ENCODE measurements around the gene NR4A3. TPM values are rescaled to one million over a fixed set of nuclear protein-coding genes. Genes with fewer than 3 reads are reported as not detected.

NR4A3 gene
- polyA plus RNA-seq, 1 donor (not counting 4 experiments of a cell fraction or from before 2014, with no cell fraction given): 0.16 TPM

DNA sequence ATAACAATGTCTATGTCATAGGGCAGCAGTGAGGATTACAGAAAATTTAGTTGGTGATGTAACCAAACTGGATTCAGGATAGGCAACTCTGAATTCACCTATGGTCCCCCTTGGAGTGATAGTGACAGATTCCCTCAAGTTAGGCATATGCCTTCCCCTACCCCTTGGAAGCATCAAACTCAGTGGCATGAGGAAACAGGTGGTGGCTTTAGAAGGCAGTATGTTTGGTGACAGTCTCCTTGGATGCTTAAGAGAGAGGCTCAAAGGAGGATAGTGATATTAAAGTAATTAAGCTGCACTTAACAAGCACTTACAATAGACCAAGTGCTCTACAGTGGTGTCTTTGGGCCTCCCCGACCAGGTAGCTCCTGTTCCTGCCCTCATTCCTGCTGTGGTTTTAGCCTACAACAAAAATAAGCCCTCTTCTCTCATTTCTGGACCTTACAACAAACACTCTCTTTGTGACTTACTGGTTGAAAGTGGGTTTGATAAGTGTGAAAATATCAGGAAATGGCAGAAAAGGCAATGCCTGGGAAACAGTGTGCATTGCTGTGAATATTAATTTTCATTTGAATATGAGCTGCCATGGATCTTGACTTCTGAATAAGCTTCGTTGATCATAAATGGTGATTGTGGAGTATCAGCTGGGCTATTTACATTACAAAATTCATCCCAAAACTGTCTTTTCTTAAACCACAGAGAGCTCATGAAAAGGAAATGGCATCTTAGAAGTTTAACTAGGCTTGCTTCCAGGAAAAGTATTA lies 29.2 kb downstream of the NR4A3 start:
- Histone ChIP-seq H2AFZ (ENCODE audit: control insufficient read depth, low read length) (no peak overlapping the region), H3K36me3 (ENCODE audit: control insufficient read depth in 2 of 2, extremely low read depth in 1 of 2, insufficient read depth in 2 of 2, low read length in 2 of 2) (no peaks in the 10 kb centered on the region), H3K9ac (ENCODE audit: control insufficient read depth, extremely low read depth, insufficient read depth, low read length) (no peak overlapping the region), H3K27ac (ENCODE audit: control insufficient read depth, insufficient read depth, low read length) (no peak overlapping the region), H3K4me3 (ENCODE audit: control insufficient read depth in 2 of 3, extremely low read depth in 1 of 3, insufficient read depth in 2 of 3, low read depth in 1 of 3, low read length in 3 of 3) (no peak overlapping the region), H3K9me3 (ENCODE audit: control insufficient read depth, low read depth, low read length) (no peaks in the 10 kb centered on the region), H3K27me3 (ENCODE audit: control insufficient read depth, extremely low read depth, insufficient read depth, low read length) (no peaks in the 10 kb centered on the region), H4K20me1 (ENCODE audit: control insufficient read depth, extremely low read depth, insufficient read depth, low read length) (no peaks in the 10 kb centered on the region), H3K4me1 (ENCODE audit: control insufficient read depth, extremely low read depth, insufficient read depth, low read length) (no peaks in the 10 kb centered on the region), H3K4me2 (ENCODE audit: control insufficient read depth, extremely low read depth, insufficient read depth, low read depth, low read length) (no peak overlapping the region), H3K79me2 (ENCODE audit: control insufficient read depth, insufficient read depth, low read length) (no peaks in the 10 kb centered on the region), H3K9me1 (ENCODE audit: control insufficient read depth, extremely low read depth, insufficient read depth, low read length) (no peaks in the 10 kb centered on the region)
- DNase-seq (ENCODE audit: low read depth, low spot score): no peak
- TF ChIP-seq, protein P1, sequence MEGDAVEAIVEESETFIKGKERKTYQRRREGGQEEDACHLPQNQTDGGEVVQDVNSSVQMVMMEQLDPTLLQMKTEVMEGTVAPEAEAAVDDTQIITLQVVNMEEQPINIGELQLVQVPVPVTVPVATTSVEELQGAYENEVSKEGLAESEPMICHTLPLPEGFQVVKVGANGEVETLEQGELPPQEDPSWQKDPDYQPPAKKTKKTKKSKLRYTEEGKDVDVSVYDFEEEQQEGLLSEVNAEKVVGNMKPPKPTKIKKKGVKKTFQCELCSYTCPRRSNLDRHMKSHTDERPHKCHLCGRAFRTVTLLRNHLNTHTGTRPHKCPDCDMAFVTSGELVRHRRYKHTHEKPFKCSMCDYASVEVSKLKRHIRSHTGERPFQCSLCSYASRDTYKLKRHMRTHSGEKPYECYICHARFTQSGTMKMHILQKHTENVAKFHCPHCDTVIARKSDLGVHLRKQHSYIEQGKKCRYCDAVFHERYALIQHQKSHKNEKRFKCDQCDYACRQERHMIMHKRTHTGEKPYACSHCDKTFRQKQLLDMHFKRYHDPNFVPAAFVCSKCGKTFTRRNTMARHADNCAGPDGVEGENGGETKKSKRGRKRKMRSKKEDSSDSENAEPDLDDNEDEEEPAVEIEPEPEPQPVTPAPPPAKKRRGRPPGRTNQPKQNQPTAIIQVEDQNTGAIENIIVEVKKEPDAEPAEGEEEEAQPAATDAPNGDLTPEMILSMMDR (optimal IDR thresholded peaks at IDR 0.05 in 1 of 3, IDR thresholded peaks at IDR 0.05 in 1 of 3, conservative IDR thresholded peaks at IDR 0.05 in 1 of 3; ENCODE audit: extremely low read depth in 1 of 3, insufficient read depth in 2 of 3, low read length in 3 of 3): no peak
- TF ChIP-seq EZH2 (IDR thresholded peaks at IDR 0.05; ENCODE audit: low read length): no peak
- dilution Hi-C loops (cut with MboI; ENCODE audit: extremely low pct_ligation_motif_present, low sequenced_read_pairs): no loop called here
- no peak for FAIRE-seq

DNA sequence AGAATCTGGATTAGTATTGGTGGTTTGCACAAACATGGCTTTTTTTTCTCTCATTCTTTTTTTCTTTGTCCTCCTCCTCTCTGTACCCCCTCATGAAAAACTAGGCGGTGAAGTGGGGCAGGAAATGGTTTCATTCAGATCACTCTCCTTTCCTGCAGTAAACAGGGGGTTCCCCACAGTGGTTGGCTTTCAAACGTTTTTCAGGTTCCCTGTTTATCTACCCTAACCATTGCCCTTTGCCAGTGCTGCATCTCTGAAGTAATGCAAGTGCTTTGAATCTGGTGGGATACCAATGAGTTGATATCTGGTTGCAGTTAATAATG lies 29.8 kb downstream of the NR4A3 start:
- H3K4me1 ChIP-seq (ENCODE audit: control insufficient read depth, extremely low read depth, insufficient read depth, low read length): no peaks in the 10 kb centered on the region
- H3K4me2 ChIP-seq (ENCODE audit: control insufficient read depth, extremely low read depth, insufficient read depth, low read depth, low read length): no peak overlapping the region
- no peak overlapping the region for H2AFZ ChIP-seq (ENCODE audit: control insufficient read depth, low read length)
- DNase-seq (ENCODE audit: low read depth, low spot score): no peak
- H3K36me3 ChIP-seq (ENCODE audit: control insufficient read depth in 2 of 2, extremely low read depth in 1 of 2, insufficient read depth in 2 of 2, low read length in 2 of 2): no peaks in the 10 kb centered on the region
- H3K4me3 ChIP-seq (ENCODE audit: control insufficient read depth in 2 of 3, extremely low read depth in 1 of 3, insufficient read depth in 2 of 3, low read depth in 1 of 3, low read length in 3 of 3): no peak overlapping the region
- H3K9me1 ChIP-seq (ENCODE audit: control insufficient read depth, extremely low read depth, insufficient read depth, low read length): no peaks in the 10 kb centered on the region
- no peak overlapping the region for H3K9ac ChIP-seq (ENCODE audit: control insufficient read depth, extremely low read depth, insufficient read depth, low read length)
- no peaks in the 10 kb centered on the region for H3K79me2 ChIP-seq (ENCODE audit: control insufficient read depth, insufficient read depth, low read length)
- no peak for TF ChIP-seq EZH2 (IDR thresholded peaks at IDR 0.05; ENCODE audit: low read length)
- TF ChIP-seq, protein P1 (optimal IDR thresholded peaks at IDR 0.05 in 1 of 3, IDR thresholded peaks at IDR 0.05 in 1 of 3, conservative IDR thresholded peaks at IDR 0.05 in 1 of 3; ENCODE audit: extremely low read depth in 1 of 3, insufficient read depth in 2 of 3, low read length in 3 of 3): no peak
- H3K27me3 ChIP-seq (ENCODE audit: control insufficient read depth, extremely low read depth, insufficient read depth, low read length): no peaks in the 10 kb centered on the region
- FAIRE-seq: no peak
- dilution Hi-C loops (cut with MboI; ENCODE audit: extremely low pct_ligation_motif_present, low sequenced_read_pairs): no loop called here
- no peaks in the 10 kb centered on the region for H3K9me3 ChIP-seq (ENCODE audit: control insufficient read depth, low read depth, low read length)
- H4K20me1 ChIP-seq (ENCODE audit: control insufficient read depth, extremely low read depth, insufficient read depth, low read length): no peaks in the 10 kb centered on the region
- H3K27ac ChIP-seq (ENCODE audit: control insufficient read depth, insufficient read depth, low read length): no peak overlapping the region

Data from keratinocyte (primary cell).